ENCODE measurements around the gene PGAM5.

DNA sequence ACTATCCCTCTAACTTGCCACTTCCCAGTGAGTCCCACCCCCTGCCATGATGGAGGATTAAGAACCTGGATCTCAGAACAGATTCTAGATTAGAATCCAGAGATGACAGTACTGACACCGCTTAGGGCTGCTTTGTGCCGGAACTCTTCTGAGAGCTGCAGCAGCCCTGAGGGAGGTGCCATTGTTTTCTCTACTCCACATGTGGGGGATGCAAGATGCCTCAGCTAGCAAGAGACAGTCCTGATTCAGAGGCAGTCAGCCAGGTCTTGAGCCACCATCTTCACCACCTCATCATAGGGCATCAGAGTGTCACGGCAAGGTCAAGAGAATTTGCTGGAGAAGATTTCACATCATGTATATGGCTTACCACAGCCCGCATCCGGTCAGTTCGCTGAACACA lies 3.4 kb upstream of the PGAM5 start:
- TF ChIP-seq CTCF (IDR thresholded peaks at IDR 0.05) (no peak), POLR2A (IDR thresholded peaks at IDR 0.05) (no peak)

Data from thyroid gland (tissue), 4 donors.